HG03439 (cell line): ENCODE results near the gene CADPS2.
"Not testable (repeated sequence)": the region's sequence is repeated elsewhere in the genome, so short reads cannot be mapped to it uniquely, and the experiment has no call there.

Source experiments
- ATAC-seq: cut with Tn5 transposase; IDR thresholded peaks from one replicate; pipeline ENCODE4 v1.9.1; 2021; ENCODE audit warnings: mild to moderate bottlenecking, moderate library complexity; ENCODE audit not compliant: unreplicated experiment

Gene CADPS2

DNA sequence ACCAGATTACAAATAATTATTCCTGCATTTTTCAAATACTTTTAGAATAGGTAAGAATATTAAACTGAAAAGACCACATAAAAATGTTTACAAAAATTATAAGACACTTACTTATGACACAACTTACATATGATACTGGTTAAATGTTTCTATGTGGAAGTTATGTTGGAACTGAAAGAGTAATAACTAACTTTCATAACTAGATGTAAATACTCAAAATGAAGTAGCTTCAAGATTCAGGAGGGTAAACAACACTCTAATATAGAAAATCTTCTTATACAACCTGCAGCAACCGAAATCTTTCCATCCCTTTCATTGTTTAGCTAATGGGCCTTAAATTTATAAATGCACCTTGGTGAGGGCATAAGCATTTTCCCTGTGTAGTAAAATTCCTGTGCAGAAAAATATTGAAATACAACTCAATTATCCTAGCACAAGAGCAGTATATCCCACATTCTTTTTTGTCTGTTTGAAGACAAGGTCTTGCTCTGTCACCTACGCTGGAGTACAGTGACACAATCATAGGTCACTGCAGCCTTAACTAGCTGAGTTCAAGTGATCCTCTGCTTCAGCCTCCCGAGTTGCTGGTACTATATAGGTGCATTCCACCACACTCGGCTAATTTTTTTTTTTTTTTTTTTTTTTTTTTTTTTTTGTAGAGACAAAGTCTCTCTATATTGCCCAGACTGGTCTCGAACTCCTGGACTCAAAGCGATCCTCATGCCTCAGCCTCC is 168.7 kb downstream of the CADPS2 start:
- ATAC-seq: no peak

GRCh38 chr7:122715183-122715582 is 171.1 kb downstream of the CADPS2 start:
- no peak for ATAC-seq

GRCh38 chr7:122710916-122711315 is 175.3 kb downstream of the CADPS2 start:
- ATAC-seq: no peak

DNA sequence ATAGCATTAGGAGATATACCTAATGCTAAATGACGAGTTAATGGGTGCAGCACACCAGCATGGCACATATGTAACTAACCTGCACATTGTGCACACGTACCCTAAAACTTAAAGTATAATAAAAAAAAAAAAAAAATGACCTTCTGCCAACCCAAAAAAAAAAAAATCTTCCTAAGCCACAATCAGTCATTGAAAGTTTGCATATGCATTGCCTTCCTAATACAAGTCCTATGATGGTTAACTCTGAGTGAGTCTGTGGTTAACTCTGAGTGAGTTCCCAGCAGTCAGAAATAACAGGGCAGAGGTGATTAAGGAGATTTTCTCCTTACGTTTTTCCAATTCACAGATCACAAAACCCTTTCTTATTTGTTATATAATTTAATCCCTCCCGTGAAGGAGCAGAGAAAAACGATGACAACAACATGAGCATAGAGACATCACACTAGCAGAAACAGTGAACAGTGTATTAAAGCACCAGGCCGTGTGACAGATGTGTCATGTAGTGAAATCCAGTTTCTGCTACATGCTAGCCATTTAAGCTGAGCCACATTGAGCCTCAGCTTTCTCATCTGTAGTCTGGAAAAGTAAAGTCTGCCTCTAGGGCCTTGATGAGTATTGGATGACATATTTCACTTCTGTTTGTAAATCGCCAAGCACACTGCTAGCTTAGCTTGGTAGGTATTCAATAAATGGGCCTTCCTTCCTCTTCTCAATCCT is 176.2 kb downstream of the CADPS2 start:
- ATAC-seq: no peak

- ATAC-seq: no peak
Measured at GRCh38 chr7:122706836-122707235, 179.4 kb downstream of the CADPS2 start.

DNA sequence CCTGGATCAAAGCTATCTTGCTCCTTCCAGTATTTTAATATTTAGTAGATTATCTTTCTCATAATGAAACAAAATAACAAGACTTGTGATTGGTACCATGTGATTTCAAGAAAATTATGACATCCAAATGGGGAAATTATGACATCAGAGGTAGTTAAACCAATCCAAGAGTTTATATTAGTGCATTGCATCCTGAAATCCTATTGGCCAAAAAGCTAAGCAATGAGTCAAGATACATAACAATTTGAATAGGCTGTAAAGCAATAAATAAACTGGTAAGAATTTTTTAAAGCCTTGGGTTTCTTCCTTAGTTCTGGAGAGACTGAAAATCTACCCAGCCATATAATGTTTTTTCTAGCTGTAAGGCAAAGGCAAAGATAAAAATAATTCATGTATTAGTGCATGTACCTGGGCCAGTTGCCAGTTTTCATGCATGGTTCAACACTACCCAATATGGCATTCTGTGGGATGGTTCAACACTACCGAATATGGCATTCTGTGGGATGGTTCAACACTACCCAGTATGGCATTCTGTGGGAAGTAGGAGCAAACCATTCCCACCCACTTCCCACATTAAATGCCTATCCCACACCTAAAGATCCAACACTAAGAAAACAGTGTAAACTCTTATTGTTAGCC is 183.3 kb downstream of the CADPS2 start, which contains the start of gene RNF148:
TSS of gene RNF148 (minus strand) at position 51 of the 639 bp plus-strand sequence. CDS start 172 bp downstream, outside the sequence.
- ATAC-seq: no peak

GRCh38 chr7:122699017-122699416 is 187.2 kb downstream of the CADPS2 start, which contains the start of gene RNF133:
Gene RNF133, minus strand, starts transcription at chr7:122699117. Its CDS starts 199 bp downstream, at chr7:122698918.
- ATAC-seq: no peak

GRCh38 chr7:122695816-122696215 is 190.4 kb downstream of the CADPS2 start:
- ATAC-seq: no peak

DNA sequence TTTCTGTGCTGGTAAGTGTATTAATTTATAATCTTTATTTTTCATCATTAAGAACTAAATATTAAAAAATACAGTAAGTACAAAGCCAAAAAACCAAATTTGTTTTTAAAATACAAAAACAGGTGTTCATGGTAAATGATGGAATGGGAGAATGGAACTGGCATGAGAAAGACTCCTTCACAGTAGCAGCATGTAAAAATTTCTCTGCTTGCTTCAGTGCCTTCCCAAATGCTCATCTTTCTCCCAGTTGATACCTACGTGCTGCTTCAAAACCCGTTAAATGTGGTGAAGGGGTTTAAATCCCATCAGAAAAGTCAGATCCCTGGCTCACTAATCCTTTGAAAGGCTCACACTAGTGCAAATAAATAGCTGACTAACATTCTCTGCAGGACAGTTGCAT is 191.6 kb downstream of the CADPS2 start:
- ATAC-seq: no peak

GRCh38 chr7:122692769-122693309 is 193.4 kb downstream of the CADPS2 start:
- ATAC-seq: no peak

GRCh38 chr7:122691569-122692235 is 194.6 kb downstream of the CADPS2 start:
- no peak for ATAC-seq

DNA sequence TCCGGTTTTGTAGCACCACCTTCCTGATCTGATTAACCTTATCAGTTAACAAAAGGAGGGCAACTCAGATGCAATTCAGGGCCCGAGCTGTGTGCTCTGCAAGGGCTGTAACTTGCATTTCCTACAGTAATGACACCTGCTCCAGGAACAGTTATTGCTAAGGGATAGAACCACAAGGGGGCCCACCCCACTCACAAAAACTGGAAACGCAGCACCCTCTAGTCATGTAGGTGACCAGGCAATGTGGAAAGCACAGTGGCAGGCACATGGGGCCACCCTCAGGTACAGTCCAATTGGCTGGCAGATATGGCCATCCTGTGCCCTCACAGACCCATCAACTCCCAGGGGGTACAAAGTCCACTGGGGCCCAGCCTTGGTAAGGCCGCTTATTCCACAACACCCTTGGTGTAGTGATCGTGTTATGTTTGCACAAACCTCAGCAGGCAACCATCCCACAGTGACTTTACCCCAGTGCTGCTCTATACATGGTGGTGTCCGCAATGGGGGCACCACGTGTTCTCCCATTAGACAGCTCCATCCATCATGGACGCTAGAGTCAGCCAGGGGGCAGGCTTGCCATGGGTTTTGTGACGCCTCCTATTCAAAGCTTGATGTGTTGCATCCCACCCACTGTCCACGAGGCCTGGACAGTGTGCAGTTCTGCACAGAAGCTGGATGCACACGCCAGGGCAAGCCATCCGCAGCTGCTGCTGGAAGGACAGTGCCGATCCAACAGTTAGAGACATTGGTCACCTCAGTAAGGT is 196.7 kb downstream of the CADPS2 start:
- no peak for ATAC-seq

GRCh38 chr7:122688400-122688998 is 197.8 kb downstream of the CADPS2 start:
- ATAC-seq: no peak

- no peak for ATAC-seq
Measured at GRCh38 chr7:122686360-122686878, 199.8 kb downstream of the CADPS2 start.

GRCh38 chr7:122684504-122684903 is 201.8 kb downstream of the CADPS2 start:
- no peak for ATAC-seq

GRCh38 chr7:122682815-122683550 is 203.3 kb downstream of the CADPS2 start:
- ATAC-seq: no peak

- not testable (repeated sequence) for ATAC-seq
Measured at GRCh38 chr7:122681186-122681585, 205.1 kb downstream of the CADPS2 start.

GRCh38 chr7:122679813-122680212 is 206.4 kb downstream of the CADPS2 start:
- ATAC-seq: no peak

GRCh38 chr7:122679269-122679709 is 207.0 kb downstream of the CADPS2 start:
- ATAC-seq: not testable (repeated sequence)
